GM18861 (cell line): ENCODE data around the gene TTLL8.

Source experiments
- ATAC-seq: cut with Tn5 transposase; IDR thresholded peaks from one replicate; pipeline ENCODE4 v1.9.1; 2021; ENCODE audit not compliant: unreplicated experiment

TTLL8 gene

DNA sequence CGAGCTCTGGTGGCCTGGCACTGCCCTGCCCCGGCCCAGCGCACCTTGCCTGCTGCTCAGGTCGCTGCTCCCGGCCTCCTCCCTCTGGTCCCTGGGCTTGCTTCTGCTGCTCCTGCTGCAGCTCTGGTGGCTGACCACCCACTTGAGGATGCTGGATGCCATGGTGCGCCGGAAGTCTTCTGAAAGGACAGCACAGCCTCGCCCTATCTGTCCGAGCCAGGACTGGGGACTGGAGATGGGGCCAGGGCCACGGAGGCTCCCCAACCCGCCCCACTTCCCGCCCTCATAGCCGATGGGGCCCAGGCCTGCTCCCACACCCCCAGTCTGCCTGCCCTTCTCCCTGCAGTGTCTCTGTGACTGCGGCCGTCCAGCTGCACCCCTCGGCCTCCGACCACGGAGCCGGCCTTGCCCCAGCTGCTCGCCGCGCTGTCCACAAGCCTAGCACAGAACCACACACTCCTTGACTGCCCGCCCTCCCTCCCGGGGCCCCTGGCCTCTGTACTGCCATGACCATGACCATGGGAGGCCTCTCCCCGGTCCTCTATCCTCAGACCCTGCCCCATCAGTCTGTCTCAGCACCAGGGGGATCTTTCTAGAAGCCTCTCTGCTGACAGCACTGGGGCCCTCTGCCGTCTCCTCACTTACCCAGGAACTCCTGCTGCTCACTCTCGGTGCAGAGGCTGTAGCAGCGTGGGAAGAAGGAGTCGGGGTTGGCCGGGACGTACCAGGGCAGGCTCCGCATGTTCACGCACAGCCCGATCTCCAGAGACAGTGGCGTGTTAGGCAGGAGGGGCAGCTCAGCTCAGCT is 12.7 kb downstream of the TTLL8 start:
- no peak for ATAC-seq

DNA sequence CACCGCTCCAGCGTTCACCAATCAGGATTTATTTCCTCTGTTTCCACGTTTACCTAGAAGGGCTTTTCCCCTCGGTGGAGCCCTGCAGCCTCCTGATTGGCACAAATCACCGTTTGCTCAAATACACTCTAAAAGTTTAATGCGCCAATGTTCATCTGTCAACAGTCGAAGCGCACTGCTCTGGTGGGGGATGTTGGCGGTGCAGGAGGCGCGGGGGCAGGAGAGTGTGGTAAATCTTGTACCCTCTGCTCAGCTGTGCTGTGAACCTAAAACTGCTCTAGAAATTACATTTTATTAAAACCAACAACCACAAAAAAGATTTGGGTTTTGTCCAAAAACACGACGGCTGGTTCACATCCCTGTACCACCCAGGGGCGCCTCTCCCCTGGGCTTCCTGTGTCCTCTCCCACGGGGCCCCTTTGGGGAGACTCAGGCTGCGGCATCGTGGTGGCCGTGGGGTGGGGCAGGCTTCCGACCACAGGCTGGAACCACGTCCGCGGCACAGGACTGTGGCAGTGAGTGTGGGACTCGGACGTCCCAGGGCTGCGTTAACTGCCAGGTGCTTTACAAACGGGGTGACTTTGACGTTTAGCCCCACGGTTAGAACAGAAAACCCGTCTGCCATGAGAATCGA is 13.5 kb downstream of the TTLL8 start:
- ATAC-seq: no peak

DNA sequence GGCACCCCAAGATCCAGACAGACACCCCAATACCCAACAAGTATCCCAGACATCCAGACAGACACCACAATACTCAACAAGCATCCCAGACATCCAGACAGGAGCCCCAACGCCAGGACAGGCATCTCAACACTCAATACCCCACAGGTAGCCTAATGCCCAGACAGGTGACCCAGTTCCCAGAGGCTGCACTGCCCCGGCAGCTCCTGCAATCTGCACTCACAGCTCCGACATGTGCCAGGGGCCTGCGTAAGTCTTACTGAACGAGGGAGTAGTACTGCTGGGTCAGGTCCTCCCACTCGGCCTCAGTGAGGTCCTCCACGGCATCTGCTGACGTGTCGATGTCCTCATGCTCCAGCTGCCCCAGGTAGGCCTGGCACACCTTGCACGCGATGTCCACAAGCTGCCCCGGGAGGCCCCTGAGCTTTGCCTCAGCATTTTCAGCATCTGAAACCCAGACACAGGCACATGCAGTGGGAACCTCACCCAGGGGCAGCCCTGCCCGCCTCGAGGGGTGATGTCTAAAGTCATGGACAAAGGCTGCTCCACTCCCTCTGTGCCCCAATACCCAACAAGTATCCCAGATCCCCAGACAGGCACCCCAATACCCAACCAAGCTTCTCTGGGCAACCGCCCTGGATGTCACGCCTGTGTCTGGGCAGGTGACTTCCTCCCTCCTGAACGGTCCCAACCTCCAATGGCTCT is 16.6 kb downstream of the TTLL8 start:
- no peak for ATAC-seq

DNA sequence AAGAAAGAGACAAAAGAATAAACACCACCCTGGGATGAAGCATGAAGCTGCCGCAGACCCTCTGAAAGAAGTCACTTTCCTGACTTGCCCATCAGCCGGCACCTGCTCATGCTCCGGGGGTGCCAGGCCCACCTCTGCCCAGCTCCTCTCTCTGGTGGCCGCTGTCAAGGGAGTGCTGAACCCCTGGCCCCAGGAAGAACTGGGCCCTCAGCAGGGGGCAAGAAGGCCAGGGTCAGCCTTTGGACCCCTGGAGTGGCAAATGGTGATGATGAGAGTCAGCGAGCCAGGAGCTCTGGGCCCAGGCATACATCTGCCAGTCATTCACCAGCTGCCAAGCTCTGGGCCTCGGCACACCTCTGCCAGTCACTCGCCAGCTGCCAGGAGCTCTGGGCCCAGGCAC is 17.4 kb downstream of the TTLL8 start:
- ATAC-seq: no peak

DNA sequence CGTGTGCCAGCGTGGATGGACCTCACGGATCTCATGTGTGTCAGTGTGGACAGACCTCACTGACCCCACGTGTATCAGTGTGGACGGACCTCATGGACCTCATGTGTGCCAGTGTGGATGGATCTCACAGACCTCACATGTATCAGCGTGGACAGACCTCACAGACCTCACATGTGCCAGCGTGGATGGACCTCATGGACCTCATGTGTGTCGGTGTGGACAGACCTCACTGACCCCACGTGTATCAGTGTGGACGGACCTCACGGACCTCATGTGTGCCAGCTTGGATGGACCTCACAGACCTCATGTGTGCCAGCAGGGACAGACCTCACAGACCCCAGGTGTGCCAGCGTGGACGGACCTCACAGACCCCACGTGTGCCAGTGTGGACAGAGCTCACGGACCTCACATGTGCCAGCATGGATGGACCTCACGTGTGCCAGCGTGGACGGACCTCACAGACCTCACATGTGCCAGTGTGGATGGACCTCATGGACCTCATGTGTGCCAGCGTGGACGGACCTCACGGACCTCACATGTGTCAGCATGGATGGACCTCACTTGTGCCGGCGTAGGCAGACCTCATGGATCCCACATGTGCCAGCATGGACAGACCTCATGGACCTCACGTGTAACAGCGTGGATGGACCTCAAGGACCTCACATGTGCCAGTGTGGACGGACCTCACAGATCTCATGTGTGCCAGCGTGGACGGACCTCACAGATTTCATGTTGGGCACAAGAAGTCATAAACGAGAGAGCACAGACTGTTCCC is 18.2 kb downstream of the TTLL8 start:
- no peak for ATAC-seq

DNA sequence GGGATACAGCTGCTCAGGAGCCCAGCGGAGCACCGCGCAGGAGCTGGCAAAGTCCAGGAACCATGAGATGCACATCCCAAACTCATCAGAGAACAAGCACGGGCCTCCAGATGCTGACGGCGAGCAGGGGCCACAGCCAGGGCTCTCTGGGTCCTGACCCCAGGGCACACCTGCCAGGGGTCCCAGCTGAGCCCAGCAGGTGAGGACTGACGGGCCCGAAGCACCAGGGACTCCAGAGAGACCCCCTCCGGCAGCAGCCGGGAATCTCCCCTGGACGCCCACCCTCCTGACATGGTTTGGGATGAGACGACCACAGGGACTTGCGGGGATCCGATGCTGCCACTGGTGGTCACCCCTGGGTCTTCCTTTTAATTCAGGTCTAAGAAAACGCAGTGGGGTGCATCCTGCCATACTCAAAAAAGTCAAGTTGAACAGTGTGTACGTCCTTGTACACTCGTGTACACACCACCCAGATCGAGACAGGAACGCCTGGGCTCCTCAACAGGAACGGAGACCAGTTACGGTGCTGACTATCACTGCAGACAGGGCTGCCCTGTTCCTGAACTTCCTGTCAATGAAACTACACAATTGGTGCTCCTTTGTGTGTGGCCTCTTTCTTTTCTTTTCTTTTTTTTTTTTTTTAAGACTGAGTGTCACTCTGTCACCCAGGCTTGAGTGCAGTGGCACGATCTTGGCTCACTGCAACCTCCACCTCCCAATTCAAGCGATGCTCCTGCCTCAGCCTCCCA is 21.9 kb downstream of the TTLL8 start:
- no peak for ATAC-seq

DNA sequence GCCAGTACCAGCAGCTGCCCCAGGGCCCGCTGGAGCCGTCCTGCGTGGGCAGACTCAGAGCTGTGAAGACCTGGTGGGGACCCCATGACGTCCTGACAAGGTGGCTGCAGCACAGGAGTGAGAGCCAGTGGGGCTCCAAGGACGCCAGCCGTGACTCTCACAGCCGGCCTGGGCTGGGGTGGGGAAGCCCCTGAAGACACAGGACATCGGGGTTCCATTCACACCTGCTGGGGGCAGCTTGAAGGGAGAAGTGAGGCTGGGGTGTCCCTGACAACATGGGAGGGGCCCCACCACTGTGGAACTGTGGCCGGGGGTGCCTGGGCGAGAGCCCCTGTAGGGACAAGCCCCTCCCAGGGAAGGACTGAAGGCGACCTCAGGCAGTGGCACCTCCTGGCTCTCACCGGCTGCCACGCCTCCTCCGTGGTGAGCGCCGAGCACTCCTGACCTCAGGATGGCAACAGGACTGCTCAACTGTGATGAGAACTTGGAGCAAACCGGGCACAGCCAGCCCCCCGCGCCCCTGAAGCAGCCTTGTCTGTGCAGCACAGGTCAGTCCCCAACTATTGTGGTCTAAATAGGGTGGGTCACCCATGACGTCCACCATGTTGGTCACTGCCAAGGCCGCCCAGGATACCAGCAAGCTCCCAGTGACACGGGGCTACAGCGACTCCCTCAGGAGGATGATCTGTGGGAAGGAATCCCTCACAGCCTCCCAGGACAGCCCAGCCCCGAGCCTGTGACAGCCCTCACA is 22.8 kb downstream of the TTLL8 start:
- ATAC-seq: no peak

DNA sequence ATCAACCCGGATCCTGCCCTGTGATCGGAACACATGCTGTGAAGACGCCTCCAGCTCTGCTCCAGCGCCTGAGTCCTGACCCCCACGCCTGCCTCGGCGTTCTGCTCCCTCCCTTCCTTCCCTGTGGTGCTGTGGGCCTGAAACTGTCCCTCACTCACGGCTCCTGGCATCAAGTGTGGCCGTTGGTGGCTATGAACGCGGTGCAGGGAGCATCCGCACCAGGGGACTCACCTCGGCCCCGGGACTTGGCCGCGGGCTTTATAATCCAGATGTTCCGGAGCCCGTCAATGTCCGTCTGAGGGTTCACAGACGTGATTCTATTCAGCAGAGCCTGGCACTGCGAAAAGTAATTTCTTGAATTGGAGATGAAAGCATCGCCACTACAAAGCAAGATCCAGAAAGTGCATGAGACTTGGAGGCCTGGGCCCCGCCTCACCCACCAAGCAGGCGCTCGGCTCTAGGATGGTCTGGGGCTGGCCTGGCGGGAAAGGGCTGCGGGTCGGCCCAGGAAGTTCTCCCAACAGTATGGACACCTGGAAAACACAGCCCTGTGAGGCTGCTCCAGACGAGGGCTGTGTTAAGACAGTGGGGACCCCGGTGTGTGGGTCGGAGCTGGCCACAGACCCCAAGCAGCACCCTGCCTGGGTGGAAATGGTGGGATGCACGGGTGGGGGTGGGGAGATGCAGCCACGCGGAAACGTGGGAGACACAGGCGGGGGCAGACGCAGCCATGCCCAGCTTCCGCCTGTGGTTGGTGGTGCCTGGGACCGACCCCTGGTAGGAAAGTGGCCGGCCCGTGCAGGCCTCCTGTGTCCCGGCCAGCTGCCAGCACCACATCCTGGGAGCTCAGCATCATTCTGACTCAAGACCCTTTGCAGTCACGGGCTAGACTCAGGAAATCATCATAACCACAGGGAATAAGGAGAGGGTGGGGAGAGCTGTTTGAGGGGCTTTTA is 23.7 kb downstream of the TTLL8 start:
- no peak for ATAC-seq

DNA sequence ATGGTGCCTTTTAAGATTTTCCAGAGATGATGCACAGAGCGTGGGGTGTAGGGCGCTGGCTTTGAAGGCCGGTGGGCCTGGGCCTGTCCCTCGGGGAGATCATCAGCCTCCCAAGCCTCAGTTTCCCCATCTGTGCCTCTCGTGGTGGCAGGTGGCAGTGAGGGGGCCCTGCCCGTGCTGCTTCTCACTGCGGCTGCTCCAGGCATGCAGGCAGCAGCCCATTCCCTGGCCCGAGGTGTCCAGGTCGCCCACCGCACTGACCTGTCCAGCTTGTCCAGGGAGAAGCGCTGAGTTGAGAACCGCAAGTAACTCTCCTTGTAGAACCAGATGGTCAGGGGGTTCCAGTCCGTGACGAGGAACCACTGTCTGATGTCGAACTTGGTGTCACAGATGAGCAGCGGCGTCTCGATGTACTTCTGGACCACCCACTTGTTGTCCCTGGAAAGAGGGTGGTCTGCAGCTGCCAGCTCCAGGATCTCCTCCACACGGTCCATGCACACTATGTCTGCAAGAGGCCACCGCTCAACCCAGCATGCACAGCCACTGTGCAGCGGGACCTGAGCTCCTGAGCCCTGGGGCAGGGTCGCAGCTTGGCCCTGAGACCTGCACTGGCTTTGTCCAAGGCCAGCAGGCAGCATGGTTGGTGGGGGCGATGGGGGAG is 25.0 kb downstream of the TTLL8 start:
- no peak for ATAC-seq

DNA sequence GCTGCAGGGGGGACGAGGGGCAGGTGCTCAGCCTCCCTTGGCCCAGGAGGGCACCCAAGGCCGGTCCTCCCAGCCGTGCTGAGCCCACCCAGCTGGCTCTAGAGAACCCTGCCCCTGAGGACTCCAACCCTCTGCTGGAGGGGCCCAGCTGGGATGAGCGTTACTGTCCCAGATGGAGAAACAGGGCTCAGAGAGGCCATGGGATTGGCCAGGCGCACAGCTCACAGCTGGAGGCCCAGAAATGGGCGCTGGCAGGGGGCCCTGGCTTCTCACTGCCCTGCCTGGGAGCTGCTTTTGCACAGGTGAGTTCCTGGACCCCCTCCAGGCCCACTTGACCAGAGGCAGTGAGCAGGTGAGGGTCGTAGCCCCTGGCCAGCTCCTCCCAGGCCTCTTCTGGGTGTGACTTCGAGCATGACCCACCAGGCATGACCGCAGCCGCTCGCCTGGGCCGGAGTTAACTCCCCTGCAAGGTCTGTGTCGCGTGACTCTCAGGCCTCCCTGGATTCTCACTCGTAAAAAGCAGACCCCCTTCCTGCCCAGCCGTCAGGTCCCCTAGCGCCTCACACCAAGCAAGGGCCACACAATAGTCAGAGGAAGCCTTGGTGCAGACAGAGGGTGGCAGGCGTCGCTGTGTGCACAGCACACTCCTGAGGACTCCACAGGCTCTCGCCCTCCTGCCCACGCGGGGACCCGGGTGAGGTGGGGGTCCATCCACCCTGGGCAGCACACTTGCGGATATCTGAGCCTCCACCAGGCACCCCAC is 25.8 kb downstream of the TTLL8 start:
- no peak for ATAC-seq

DNA sequence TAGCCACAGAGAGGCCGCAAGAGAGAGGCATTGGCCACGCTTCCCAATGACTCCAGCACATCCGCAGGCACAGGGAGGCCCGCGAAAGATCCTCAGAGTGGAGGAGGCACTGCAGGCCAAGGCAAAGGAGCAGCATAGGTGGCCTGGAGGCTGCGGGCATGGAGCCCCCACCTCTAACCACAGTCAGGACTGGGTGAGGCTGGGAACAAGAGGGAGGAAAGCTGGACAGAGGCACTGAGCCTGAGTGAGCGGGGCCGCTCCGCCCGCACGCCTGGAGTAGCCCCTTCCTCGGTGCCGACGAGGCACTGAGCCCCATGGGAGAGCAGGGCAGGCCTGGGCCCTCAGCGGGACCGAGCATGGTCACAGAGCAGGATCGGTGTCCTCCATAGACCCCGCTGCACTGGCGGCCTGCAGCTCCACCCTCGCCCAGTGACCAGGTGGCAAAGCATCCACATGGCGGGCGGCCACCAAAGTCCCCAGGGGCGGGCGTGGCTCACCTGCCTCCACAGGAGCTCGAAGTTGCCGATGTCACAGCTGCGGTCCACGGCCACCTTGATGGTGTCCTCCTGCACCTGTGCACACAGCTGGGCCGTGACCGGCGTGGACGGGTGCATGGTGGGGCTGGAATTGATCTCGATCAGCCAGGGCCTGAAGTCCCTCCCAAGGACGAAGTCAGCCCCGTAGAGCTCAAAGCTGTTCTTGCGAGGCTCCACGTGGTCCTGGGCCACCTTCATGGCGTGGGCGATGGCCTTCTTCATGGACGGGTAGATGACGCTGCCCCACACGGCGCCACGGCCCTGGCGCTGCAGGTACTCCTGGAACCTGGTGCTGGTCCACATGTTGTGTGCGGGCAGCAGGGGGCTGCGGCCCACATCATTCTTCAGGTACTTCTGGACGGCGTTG is 26.7 kb downstream of the TTLL8 start:
- ATAC-seq: no peak

DNA sequence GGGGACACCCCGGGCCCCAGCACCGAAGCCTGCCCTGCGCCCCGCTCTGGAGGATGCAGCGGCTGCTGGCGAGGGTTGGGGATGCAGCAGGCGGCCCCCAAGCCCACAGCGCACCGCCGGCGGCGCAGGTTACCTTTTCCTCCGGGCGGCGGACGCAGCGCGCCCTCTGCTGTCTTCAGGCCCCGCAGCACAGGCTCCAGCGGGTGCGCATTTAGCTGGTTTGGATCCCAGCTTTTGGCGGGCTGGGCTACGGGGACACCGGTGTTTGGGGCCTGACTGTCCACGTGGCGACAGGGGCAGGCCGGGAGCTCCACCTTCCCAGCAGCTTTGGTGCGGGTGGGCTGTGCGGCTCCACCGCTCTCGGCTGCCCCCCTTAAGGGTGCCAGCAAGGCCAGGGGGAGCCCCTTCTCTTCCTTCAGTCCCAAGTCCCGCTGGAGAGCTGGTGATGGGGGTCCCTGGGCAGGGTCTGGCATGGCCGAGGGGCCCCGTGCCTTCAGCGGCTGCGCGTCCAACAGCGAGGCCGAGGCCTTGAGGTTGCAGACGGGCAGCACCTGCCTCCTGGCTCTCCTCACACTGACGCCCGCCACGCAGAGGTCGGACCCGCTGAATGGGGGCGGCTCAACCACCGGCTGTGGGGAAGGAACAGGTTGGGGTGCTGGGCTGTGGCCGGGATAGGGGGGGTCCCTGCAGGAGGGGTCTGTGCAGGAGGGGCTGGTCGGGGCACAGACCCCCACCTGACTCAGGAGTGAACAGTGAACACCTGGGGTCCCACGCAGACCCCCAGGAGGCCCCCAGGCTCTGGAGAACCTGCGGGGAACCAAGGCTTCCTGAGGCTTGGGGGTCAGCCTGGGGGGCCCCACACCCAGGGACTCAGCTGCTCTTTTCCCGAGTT is 27.6 kb downstream of the TTLL8 start:
- no peak for ATAC-seq

DNA sequence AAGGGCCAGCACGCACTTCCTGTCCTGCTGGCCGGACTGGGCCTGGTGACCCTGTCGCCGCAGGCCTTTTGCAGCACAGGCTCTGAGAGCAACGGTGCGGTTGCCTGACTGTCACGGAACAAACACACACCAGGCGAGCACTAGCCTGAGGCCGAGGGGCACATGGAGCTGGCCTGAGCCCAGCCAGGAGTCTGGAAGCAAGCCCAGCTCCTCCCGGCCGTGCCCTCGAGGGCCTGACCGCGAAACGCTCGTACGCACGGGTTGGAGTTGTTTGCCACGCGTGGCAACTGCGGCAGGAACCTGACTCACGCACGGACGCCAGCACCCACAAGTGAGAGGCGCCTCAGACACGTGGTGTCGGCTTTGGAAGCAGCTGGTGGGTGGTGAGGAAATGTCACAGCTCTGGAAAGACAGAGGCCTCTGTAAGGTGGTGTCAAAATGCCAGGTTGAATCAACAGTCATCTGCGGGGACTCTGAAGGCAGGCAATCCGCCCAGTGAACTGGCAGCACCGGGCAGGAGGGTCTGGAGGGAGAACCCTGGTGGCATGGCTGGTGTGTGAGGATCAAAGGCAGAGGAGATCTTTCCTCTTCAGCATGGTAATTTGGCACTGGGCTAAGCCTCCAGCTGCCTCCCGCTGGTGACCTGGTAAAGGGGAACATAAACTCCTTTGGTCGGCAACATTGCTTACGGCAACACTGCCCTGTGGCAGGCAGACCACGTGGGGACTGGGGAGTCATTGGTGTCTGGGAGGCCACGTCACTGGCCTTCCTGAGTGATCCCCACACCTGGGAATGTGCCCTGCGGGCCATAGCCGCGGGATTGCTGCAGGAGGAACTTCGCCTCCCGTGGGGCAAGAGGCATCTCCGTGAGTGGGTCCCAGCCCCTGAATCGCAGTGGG is 30.2 kb downstream of the TTLL8 start:
- no peak for ATAC-seq

DNA sequence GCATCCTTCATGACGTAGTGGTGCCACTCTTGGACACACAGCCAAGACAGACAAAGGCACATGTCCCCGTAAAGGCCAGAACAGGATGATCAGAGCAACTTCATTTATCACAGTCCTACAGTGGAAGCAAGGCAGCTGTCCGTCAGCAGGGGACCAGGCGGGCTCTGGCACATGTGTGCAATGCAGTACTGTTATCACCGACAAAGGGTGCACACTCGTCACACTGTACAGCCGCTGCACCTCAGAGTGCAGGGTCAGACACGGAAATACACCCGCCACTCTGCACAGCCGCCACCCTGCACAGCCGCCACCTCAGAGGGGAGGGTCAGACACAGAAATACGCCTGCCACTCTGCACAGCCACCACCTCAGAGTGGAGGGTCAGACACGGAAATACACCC is 32.1 kb downstream of the TTLL8 start:
- no peak for ATAC-seq
